B cell (primary cell): ENCODE results near the gene ZWILCH.

Experiments used
- EZH2 ChIP-seq: IDR thresholded peaks from 2 replicates; pipeline ENCODE4 v1.6.1; 2012; ENCODE audit warnings: borderline replicate concordance, low read depth, mild to moderate bottlenecking, moderate library complexity, low read length; ENCODE audit not compliant: insufficient read depth, poor library complexity, severe bottlenecking
- TF ChIP-seq, protein P1 (sequence below): fragments of 200-600 bp; IDR thresholded peaks from one replicate; pipeline ENCODE4 v1.8.0; 2022; ENCODE audit warnings: antibody characterized with exemption, mild to moderate bottlenecking

DNA sequence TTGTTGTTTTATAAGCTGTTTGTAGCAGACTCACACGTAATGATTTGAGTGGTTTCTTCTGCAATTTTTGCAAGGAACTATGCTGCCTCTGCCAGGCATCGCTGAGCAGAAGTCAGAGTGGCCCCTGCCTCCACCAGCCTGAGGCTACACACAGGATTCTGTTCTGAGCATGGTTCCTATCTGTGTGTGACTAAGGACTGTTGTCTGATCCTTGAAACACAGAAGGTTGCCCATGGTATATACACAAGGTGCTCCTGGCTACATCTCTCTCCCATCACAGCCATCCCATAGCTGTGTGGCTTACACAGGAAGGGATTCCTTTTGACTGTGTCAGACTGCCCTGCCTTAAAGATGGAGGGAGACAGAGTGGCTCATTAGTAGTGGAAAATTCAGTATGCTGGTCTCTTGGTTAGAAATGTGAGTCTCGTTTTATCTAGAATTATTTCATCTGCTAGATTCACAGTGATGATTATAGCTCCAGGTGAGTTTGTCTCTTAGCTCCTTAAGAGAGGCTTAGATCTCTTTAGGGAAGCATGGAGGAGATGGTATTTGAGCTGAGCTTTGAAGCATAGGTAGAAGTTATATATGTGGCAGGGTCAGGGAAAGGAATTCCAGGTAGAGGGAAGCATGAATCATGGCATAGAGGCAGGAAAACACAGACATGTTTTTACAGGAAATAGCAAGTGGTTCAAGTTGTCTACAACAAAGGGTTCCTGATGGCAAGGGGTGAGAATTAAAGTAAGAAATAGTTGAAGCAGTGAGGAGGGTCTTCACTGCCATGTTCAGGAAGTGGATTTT is 45.1 kb upstream of the ZWILCH start:
- TF ChIP-seq, protein P1, sequence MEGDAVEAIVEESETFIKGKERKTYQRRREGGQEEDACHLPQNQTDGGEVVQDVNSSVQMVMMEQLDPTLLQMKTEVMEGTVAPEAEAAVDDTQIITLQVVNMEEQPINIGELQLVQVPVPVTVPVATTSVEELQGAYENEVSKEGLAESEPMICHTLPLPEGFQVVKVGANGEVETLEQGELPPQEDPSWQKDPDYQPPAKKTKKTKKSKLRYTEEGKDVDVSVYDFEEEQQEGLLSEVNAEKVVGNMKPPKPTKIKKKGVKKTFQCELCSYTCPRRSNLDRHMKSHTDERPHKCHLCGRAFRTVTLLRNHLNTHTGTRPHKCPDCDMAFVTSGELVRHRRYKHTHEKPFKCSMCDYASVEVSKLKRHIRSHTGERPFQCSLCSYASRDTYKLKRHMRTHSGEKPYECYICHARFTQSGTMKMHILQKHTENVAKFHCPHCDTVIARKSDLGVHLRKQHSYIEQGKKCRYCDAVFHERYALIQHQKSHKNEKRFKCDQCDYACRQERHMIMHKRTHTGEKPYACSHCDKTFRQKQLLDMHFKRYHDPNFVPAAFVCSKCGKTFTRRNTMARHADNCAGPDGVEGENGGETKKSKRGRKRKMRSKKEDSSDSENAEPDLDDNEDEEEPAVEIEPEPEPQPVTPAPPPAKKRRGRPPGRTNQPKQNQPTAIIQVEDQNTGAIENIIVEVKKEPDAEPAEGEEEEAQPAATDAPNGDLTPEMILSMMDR: no peak
- no peak for TF ChIP-seq EZH2
